Endothelial cell of umbilical vein (primary cell): ENCODE data around the gene CUL9. TPM values are rescaled to one million over a fixed set of nuclear protein-coding genes. Genes with fewer than 3 reads are reported as not detected.

Experiments used
- BruUV-seq: library from RNA; stranded (reverse); fragments of 400-500 nt; replicated peaks from 2 replicates; lab custom pipeline; 2021; lab: Mats Ljungman, UMichigan
- CTCF ChIA-PET: fragments of 300-600, 350-600 bp; sonication (Branson Sonifier 250); formaldehyde crosslinking; loops from one replicate; lab custom pipeline; 2021; ENCODE audit warnings: antibody characterized with exemption, inconsistent platforms; lab: Charles Lee
- POLR2A ChIA-PET: fragments of 300-600, 350-600 bp; sonication (Branson Sonifier 250); formaldehyde crosslinking; loops from one replicate; lab custom pipeline; 2021; ENCODE audit warnings: antibody characterized with exemption, inconsistent platforms; lab: Charles Lee
- DNase-seq: peaks from one replicate; pipeline ENCODE4 v3.0.0-alpha.2; 2011; ENCODE audit warnings: low read depth, low spot score
- FAIRE-seq: peaks from 2 replicates; lab custom pipeline; 2011; peaks lifted over from hg19 to GRCh38; lab: Jason Lieb, UNC
- H2AFZ ChIP-seq: 2 replicates; pipeline ENCODE4 v1.6.0; 2012; ENCODE audit warnings: low read depth, low read length, control low read depth, inconsistent platforms
- H3K27ac ChIP-seq: 2 replicates; pipeline ENCODE4 v1.5.1; 2011; ENCODE audit warnings: low read depth, mild to moderate bottlenecking, control low read depth, low read length, moderate library complexity; ENCODE audit not compliant: insufficient read depth
- H3K27me3 ChIP-seq, 2 experiments: 2 replicates each; pipeline versions ENCODE4 v1.6.0 to v1.6.1; 2011; ENCODE audit warnings: low read length in 2 of 2, mixed read lengths in 1 of 2; ENCODE audit not compliant: control insufficient read depth in 2 of 2, insufficient read depth in 2 of 2
- H3K36me3 ChIP-seq, 2 experiments: 2 replicates in 1 of 2; 3 replicates in 1 of 2; pipeline ENCODE4 v1.5.1; 2011; ENCODE audit warnings: low read length in 2 of 2, mild to moderate bottlenecking in 1 of 2, moderate library complexity in 1 of 2; ENCODE audit not compliant: control insufficient read depth in 2 of 2, insufficient read depth in 2 of 2; ENCODE audit errors: extremely low read depth in 1 of 2
- H3K4me1 ChIP-seq: 3 replicates; pipeline ENCODE4 v1.5.1; 2011; ENCODE audit warnings: mild to moderate bottlenecking, low read length; ENCODE audit not compliant: control insufficient read depth, insufficient read depth; ENCODE audit errors: extremely low read depth
- H3K4me2 ChIP-seq: 2 replicates; pipeline ENCODE4 v1.6.1; 2011; ENCODE audit warnings: low read length, control low read depth, mixed read lengths; ENCODE audit not compliant: insufficient read depth
- H3K4me3 ChIP-seq, 3 experiments: fragments of 200-600 bp in 1 of 3; sonication (generic), shearing (Covaris generic) in 1 of 3; replicated peaks in 1 of 3; 2 replicates each; pipeline ENCODE4 v1.5.1; 2011 to 2016; ENCODE audit warnings: control low read depth in 3 of 3, low read length in 3 of 3, mild to moderate bottlenecking in 2 of 3, inconsistent platforms in 1 of 3, low read depth in 1 of 3, moderate library complexity in 1 of 3; ENCODE audit not compliant: insufficient read depth in 1 of 3
- H3K79me2 ChIP-seq: 2 replicates; pipeline ENCODE4 v1.6.0; 2012; ENCODE audit warnings: low read length, inconsistent platforms; ENCODE audit not compliant: control insufficient read depth, insufficient read depth
- H3K9ac ChIP-seq: replicated peaks from 2 replicates; pipeline ENCODE3; 2011; ENCODE audit warnings: low read length, control low read depth; ENCODE audit not compliant: insufficient read depth; ENCODE audit errors: extremely low read depth
- H3K9me1 ChIP-seq: replicated peaks from 3 replicates; pipeline ENCODE4 v1.6.0; 2011; ENCODE audit warnings: mild to moderate bottlenecking, low read length; ENCODE audit not compliant: control insufficient read depth, insufficient read depth; ENCODE audit errors: extremely low read depth
- H3K9me3 ChIP-seq: replicated peaks from 2 replicates; pipeline ENCODE4 v1.5.1; 2012; ENCODE audit warnings: low read length, inconsistent platforms; ENCODE audit not compliant: control insufficient read depth, insufficient read depth
- H4K20me1 ChIP-seq: replicated peaks from 2 replicates; pipeline ENCODE3; 2011; ENCODE audit warnings: mild to moderate bottlenecking, low read length; ENCODE audit not compliant: control insufficient read depth, insufficient read depth; ENCODE audit errors: extremely low read depth
- CTCF ChIP-seq, 2 donors: IDR thresholded peaks; 1 replicate in 1 of 2; 2 replicates in 1 of 2; pipeline ENCODE4 v1.5.1; 2011; ENCODE audit warnings: low read length in 2 of 2, mild to moderate bottlenecking in 2 of 2, moderate library complexity in 2 of 2, control low read depth in 1 of 2, inconsistent platforms in 1 of 2, low read depth in 1 of 2; ENCODE audit not compliant: insufficient read depth in 1 of 2; ENCODE audit errors: extremely low read depth in 1 of 2
- EZH2 ChIP-seq: IDR thresholded peaks from 2 replicates; pipeline ENCODE4 v1.6.1; 2012; ENCODE audit warnings: borderline replicate concordance, low read depth, mild to moderate bottlenecking, moderate library complexity, low read length, inconsistent platforms; ENCODE audit not compliant: severe bottlenecking
- FOS ChIP-seq: IDR thresholded peaks from 2 replicates; pipeline ENCODE4 v1.6.1; 2011; ENCODE audit warnings: mild to moderate bottlenecking, low read length, moderate library complexity, borderline replicate concordance; ENCODE audit not compliant: insufficient read depth
- GATA2 ChIP-seq: IDR thresholded peaks from 2 replicates; pipeline ENCODE4 v1.7.0; 2011; ENCODE audit warnings: low read depth, mild to moderate bottlenecking, moderate library complexity, mixed read lengths, low read length; ENCODE audit not compliant: insufficient read length, insufficient read depth
- JUN ChIP-seq: IDR thresholded peaks from 2 replicates; pipeline ENCODE4 v1.6.1; 2011; ENCODE audit warnings: borderline replicate concordance, low read depth; ENCODE audit not compliant: insufficient read length, insufficient read depth
- MYC ChIP-seq: IDR thresholded peaks from one replicate; pipeline ENCODE4 v1.6.1; 2011; ENCODE audit warnings: mild to moderate bottlenecking, low read depth, low read length
- POLR2A ChIP-seq: IDR thresholded peaks from 2 replicates; pipeline ENCODE4 v1.6.1; 2012; ENCODE audit warnings: low read depth, mild to moderate bottlenecking, control low read depth, low read length
- POLR2AphosphoS5 ChIP-seq: IDR thresholded peaks from 2 replicates; pipeline ENCODE4 v1.6.1; 2012; ENCODE audit warnings: low read depth, mild to moderate bottlenecking, control low read depth, low read length, moderate library complexity; ENCODE audit not compliant: insufficient read depth
- dilution Hi-C: fragments of 300-500 bp; cut with MboI; formaldehyde crosslinking; loops from one replicate; pipeline ENCODE4 v1.15.0; 2019; ENCODE audit warnings: low sequenced_read_pairs; ENCODE audit not compliant: extremely low pct_ligation_motif_present
- intact Hi-C: fragments of 100-400 bp; cut with micrococcal nuclease; formaldehyde crosslinking; loops from one replicate; pipeline ENCODE4 v1.10.0; 2022
- polyA plus RNA-seq, 4 experiments: library from polyadenylated mRNA; depleted of rRNA in 3 of 4; stranded (reverse) in 3 of 4; unstranded in 1 of 4; fragments of >200 nt; gene quantifications; 2 replicates each; pipeline versions ENCODE4 v1.2.1 to v1.2.3, GENCODE V29; 2011 to 2012; ENCODE audit warnings: missing spikeins in 1 of 4
- total RNA-seq: library from RNA; stranded (reverse); gene quantifications from 2 replicates; pipeline ENCODE4 v1.2.3, GENCODE V29; 2021
- TF ChIP-seq, protein P1 (sequence below): IDR thresholded peaks from 2 replicates; pipeline ENCODE4 v1.6.1; 2011; ENCODE audit not compliant: insufficient read depth, insufficient read length

CUL9 gene
- total and polyA plus RNA-seq, 2 donors (not counting 3 experiments of a cell fraction or from before 2014, with no cell fraction given), result 38.7 to 46.0 TPM

DNA sequence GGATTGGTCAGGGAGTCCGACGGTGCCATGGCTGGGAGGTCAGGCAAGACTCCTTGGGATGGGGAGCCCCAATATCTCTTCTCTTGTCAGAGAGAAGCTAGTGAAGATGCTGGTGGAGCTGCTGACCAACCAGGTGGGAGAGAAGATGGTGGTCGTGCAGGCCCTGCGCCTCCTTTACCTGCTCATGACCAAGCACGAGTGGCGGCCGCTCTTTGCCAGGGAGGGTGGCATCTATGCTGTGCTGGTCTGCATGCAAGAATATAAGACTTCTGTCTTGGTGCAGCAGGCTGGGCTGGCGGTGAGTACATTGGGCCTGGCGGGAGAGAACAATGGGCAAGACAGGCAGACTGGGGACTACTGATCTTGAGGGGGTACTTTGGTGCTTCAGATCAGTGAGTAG is 10.9 kb downstream of the CUL9 start:
- H3K36me3 ChIP-seq, result peaks cover 2 to 15% of the 10 kb centered on the region in 2 experiments

More for the DNA sequence above, 10.9 kb downstream of the CUL9 start:
- CTCF ChIA-PET, result no interaction called here
- Histone ChIP-seq H3K9me1 (no peaks in the 10 kb centered on the region), H3K4me1 (no peaks in the 10 kb centered on the region), H3K79me2 (no peaks in the 10 kb centered on the region), H4K20me1 (no peaks in the 10 kb centered on the region), H3K4me2 (no peak overlapping the region), H2AFZ (no peak overlapping the region), H3K27me3 (no peaks in the 10 kb centered on the region), H3K9ac (no peak overlapping the region), H3K27ac (no peak overlapping the region), H3K9me3 (no peaks in the 10 kb centered on the region), H3K4me3 (no peak overlapping the region)
- intact Hi-C loops, result no loop called here
- DNase-seq (no peak), FAIRE-seq (no peak)
- dilution Hi-C loops, result no loop called here
- POLR2A ChIA-PET, result no interaction called here
- TF ChIP-seq, protein P1, sequence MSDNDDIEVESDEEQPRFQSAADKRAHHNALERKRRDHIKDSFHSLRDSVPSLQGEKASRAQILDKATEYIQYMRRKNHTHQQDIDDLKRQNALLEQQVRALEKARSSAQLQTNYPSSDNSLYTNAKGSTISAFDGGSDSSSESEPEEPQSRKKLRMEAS, result no peak
- no peak for TF ChIP-seq EZH2
- TF ChIP-seq POLR2AphosphoS5, result no peak
- TF ChIP-seq GATA2, result no peak
- TF ChIP-seq CTCF (IDR thresholded peaks at IDR 0.05; ENCODE audit: extremely low read depth in 1 of 2, insufficient read depth in 1 of 2, low read depth in 1 of 2, low read length in 2 of 2), result no peak
- no peak for TF ChIP-seq MYC
- TF ChIP-seq FOS, result no peak
- no peak for TF ChIP-seq JUN
- TF ChIP-seq POLR2A, result no peak
- BruUV-seq, result no TSS peak
